ENCODE data around the gene ACVRL1. TPM values are rescaled to one million over a fixed set of nuclear protein-coding genes. Genes with fewer than 3 reads are reported as not detected.

ACVRL1 gene
- total and polyA plus RNA-seq, 2 donors (not counting 1 experiment from before 2014, with no cell fraction given): not detected

GRCh38 chr12:51887476-51888315, 19.6 kb upstream of the ACVRL1 start, which contains the start of gene ANKRD33:
Gene ANKRD33 (plus strand): TSS chr12:51888103. CDS start chr12:51888187, 84 bp downstream.
- H3K36me3 ChIP-seq (replicated peaks in 1 of 2; ENCODE audit: control extremely low read depth in 1 of 2, control insufficient read depth in 1 of 2, extremely low read depth in 1 of 2, insufficient read depth in 2 of 2, low read length in 1 of 2): no peaks in the 10 kb centered on the region
- no peaks in the 10 kb centered on the region for H4K20me1 ChIP-seq (ENCODE audit: control insufficient read depth, insufficient read depth, low read length, poor library complexity, severe bottlenecking)
- H3K27me3 Mint-ChIP-seq: peaks cover 3% of the 10 kb centered on the region
- peak within 1 kb of the TSS; percentile 11 for H3K4me2 ChIP-seq (replicated peaks; ENCODE audit: low read depth, low read length, poor library complexity, severe bottlenecking)
- H3K4me1 ChIP-seq (ENCODE audit: control insufficient read depth in 2 of 2, insufficient read depth in 2 of 2, low read length in 2 of 2): peaks cover 5 to 19% of the 10 kb centered on the region in 2 donors
- intact Hi-C loops (cut with micrococcal nuclease): no loop called here
- ChIA-PET POLR2A (no interaction called here), CTCF (no interaction called here)
- peaks cover 12% of the 10 kb centered on the region for H3K4me1 Mint-ChIP-seq
- H3K27ac ChIP-seq (ENCODE audit: low read length in 2 of 2): no peak within 1 kb of the TSS
- H2AFZ ChIP-seq (ENCODE audit: insufficient read depth, low read depth, low read length, poor library complexity, severe bottlenecking): no peak within 1 kb of the TSS
- H3K79me2 ChIP-seq (ENCODE audit: control insufficient read depth, insufficient read depth, low read length): no peaks in the 10 kb centered on the region
- no peak within 1 kb of the TSS for H3K27ac Mint-ChIP-seq
- no peak within 1 kb of the TSS for H3K4me3 Mint-ChIP-seq
- 65% methylated on average over 36 of the region's 41 CpGs for WGBS (ENCODE audit: insufficient coverage)
- TF ChIP-seq EZH2 (IDR thresholded peaks at IDR 0.05; ENCODE audit: borderline replicate concordance, insufficient read depth, low read depth, low read length, poor library complexity, severe bottlenecking) (no peak), CTCF (IDR thresholded peaks at IDR 0.05) (no peak)
- DNase-seq (no peak), ATAC-seq (ENCODE audit: low read depth) (no peak)
- peaks cover 0 to 5% (median 0%) of the 10 kb centered on the region in 4 experiments for H3K27me3 ChIP-seq (replicated peaks in 1 of 4; ENCODE audit: control extremely low read depth in 1 of 4, control insufficient read depth in 3 of 4, insufficient read depth in 4 of 4, low read length in 3 of 4)
- no peak within 1 kb of the TSS for H3K4me3 ChIP-seq (ENCODE audit: control extremely low read depth in 1 of 5, extremely low read depth in 1 of 5, insufficient read depth in 1 of 5, low read depth in 2 of 5, low read length in 4 of 5)
- H3K9ac ChIP-seq (ENCODE audit: low read length): no peak within 1 kb of the TSS
- H3K9me3 ChIP-seq (ENCODE audit: control extremely low read depth in 1 of 3, control insufficient read depth in 2 of 3, insufficient read depth in 1 of 3, low read length in 2 of 3): peaks cover 0 to 14% (median 0%) of the 10 kb centered on the region in 3 donors
- peaks cover 8% of the 10 kb centered on the region for H3K9me3 Mint-ChIP-seq (ENCODE audit: insufficient read depth)

Data from B cell (primary cell).